ENCODE measurements around the gene KLHL1.

DNA sequence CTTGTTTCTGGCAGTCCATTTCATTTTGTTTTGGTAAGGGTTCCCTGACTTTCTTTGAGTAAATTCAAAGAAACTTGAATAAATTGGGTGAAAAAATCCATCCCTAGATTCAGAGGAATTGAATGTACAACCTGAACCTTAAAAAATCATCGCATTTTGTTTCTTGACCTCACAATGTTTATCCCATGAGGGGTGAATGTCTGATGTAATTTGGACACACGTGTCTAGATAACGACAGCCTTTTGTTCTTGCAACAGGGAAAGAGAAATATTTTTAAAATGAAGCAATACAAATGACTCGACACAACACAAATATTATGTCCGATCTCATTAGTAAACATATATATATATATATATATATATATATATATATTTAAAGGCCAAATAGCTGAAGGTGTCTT is 453.9 kb downstream of the KLHL1 start:
- TF ChIP-seq CTCF (IDR thresholded peaks at IDR 0.05; ENCODE audit: insufficient read depth, low read depth, low read length) = no peak
- TF ChIP-seq EZH2 (IDR thresholded peaks at IDR 0.05; ENCODE audit: insufficient read depth, low read length) = no peak
